ENCODE measurements around the gene MAPKAP1.

The MAPKAP1 gene

GRCh38 chr9:125652759-125653158 lies 54.2 kb downstream of the MAPKAP1 start:
- Histone ChIP-seq H2AFZ (ENCODE audit: low read depth, low read length, severe bottlenecking) (no peak overlapping the region), H3K4me3 (ENCODE audit: insufficient read depth, low read length, poor library complexity, severe bottlenecking) (no peak overlapping the region), H3K79me2 (ENCODE audit: insufficient read depth, low read length) (no peaks in the 10 kb centered on the region), H3K27ac (ENCODE audit: low read depth, low read length) (no peak overlapping the region), H4K20me1 (ENCODE audit: low read depth, low read length) (no peaks in the 10 kb centered on the region; the same call in none of the 2 replicates), H3K9ac (ENCODE audit: low read length) (no peak overlapping the region), H3K9me3 (ENCODE audit: insufficient read depth, low read length) (no peaks in the 10 kb centered on the region), H3K36me3 (ENCODE audit: low read length) (no peaks in the 10 kb centered on the region), H3K4me2 (ENCODE audit: low read depth, low read length, poor library complexity, severe bottlenecking) (no peak overlapping the region), H3K27me3 (ENCODE audit: low read length) (no peaks in the 10 kb centered on the region), H3F3A (ENCODE audit: insufficient read depth) (no peaks in the 10 kb centered on the region), H3K9me2 (replicated peaks; ENCODE audit: insufficient read depth, low read length) (no peaks in the 10 kb centered on the region)
- TF ChIP-seq EZH2phosphoT487 (conservative IDR thresholded peaks at IDR 0.05; ENCODE audit: low read length) = no peak
- no peak for TF ChIP-seq CTCF (IDR thresholded peaks at IDR 0.05; ENCODE audit: insufficient read depth, low read length, poor library complexity, severe bottlenecking)

GRCh38 chr9:125652233-125652594 lies 54.8 kb downstream of the MAPKAP1 start:
- no peaks in the 10 kb centered on the region for H3K27me3 ChIP-seq (ENCODE audit: low read length)
- no peaks in the 10 kb centered on the region for H3K9me2 ChIP-seq (replicated peaks; ENCODE audit: insufficient read depth, low read length)
- no peak overlapping the region for H3K9ac ChIP-seq (ENCODE audit: low read length)
- no peaks in the 10 kb centered on the region for H3K79me2 ChIP-seq (ENCODE audit: insufficient read depth, low read length)
- no peak overlapping the region for H2AFZ ChIP-seq (ENCODE audit: low read depth, low read length, severe bottlenecking)
- peaks cover 4% of the 10 kb centered on the region for H4K20me1 ChIP-seq (ENCODE audit: low read depth, low read length)
- no peaks in the 10 kb centered on the region for H3K9me3 ChIP-seq (ENCODE audit: insufficient read depth, low read length)
- H3K4me2 ChIP-seq (ENCODE audit: low read depth, low read length, poor library complexity, severe bottlenecking) = no peak overlapping the region
- H3K4me3 ChIP-seq (ENCODE audit: insufficient read depth, low read length, poor library complexity, severe bottlenecking) = no peak overlapping the region
- no peaks in the 10 kb centered on the region for H3K36me3 ChIP-seq (ENCODE audit: low read length)
- no peak overlapping the region for H3K27ac ChIP-seq (ENCODE audit: low read depth, low read length)
- TF ChIP-seq EZH2phosphoT487 (conservative IDR thresholded peaks at IDR 0.05; ENCODE audit: low read length) = no peak
- no peak for TF ChIP-seq CTCF (IDR thresholded peaks at IDR 0.05; ENCODE audit: insufficient read depth, low read length, poor library complexity, severe bottlenecking)
- no peaks in the 10 kb centered on the region for H3F3A ChIP-seq (ENCODE audit: insufficient read depth)

GRCh38 chr9:125651576-125652232 lies 55.3 kb downstream of the MAPKAP1 start:
- Histone ChIP-seq H2AFZ (ENCODE audit: low read depth, low read length, severe bottlenecking) (no peak overlapping the region), H3K9ac (ENCODE audit: low read length) (no peak overlapping the region), H3K4me2 (ENCODE audit: low read depth, low read length, poor library complexity, severe bottlenecking) (no peak overlapping the region), H3K27me3 (ENCODE audit: low read length) (no peaks in the 10 kb centered on the region), H3K9me2 (replicated peaks; ENCODE audit: insufficient read depth, low read length) (no peaks in the 10 kb centered on the region), H3K4me3 (ENCODE audit: insufficient read depth, low read length, poor library complexity, severe bottlenecking) (no peak overlapping the region), H3K27ac (ENCODE audit: low read depth, low read length) (no peak overlapping the region), H3K79me2 (ENCODE audit: insufficient read depth, low read length) (no peaks in the 10 kb centered on the region), H3F3A (ENCODE audit: insufficient read depth) (no peaks in the 10 kb centered on the region), H3K36me3 (ENCODE audit: low read length) (no peaks in the 10 kb centered on the region), H4K20me1 (ENCODE audit: low read depth, low read length) (peaks cover 7% of the 10 kb centered on the region), H3K9me3 (ENCODE audit: insufficient read depth, low read length) (no peaks in the 10 kb centered on the region)
- TF ChIP-seq EZH2phosphoT487 (conservative IDR thresholded peaks at IDR 0.05; ENCODE audit: low read length) (no peak), CTCF (IDR thresholded peaks at IDR 0.05; ENCODE audit: insufficient read depth, low read length, poor library complexity, severe bottlenecking) (no peak)
